CD14-positive monocyte (primary cell): ENCODE measurements around the gene CSK. TPM values are rescaled to one million over a fixed set of nuclear protein-coding genes. Genes with fewer than 3 reads are reported as not detected.
A peak's percentile ranks its signal among the peaks of the same experiment; 100 is the strongest.

Source experiments
- DNase-seq, 3 donors: peaks; one replicate each; pipeline ENCODE4 v3.0.0-alpha.2; 2011 to 2022
- H2AFZ ChIP-seq: 2 replicates; pipeline ENCODE4 v1.6.0; 2012; ENCODE audit warnings: mild to moderate bottlenecking, low read depth, low read length, inconsistent platforms; ENCODE audit not compliant: insufficient read depth, poor library complexity, severe bottlenecking
- H3K27ac ChIP-seq, 2 donors: 1 replicate in 1 of 2; 2 replicates in 1 of 2; pipeline ENCODE4 v1.5.1; 2012 to 2013; ENCODE audit warnings: low read length in 2 of 2, control low read depth in 1 of 2, inconsistent platforms in 1 of 2, low read depth in 1 of 2, mild to moderate bottlenecking in 1 of 2
- H3K27me3 ChIP-seq, 2 donors: one replicate each; pipeline versions ENCODE4 v1.6.0 to v1.6.1; 2011 to 2013; ENCODE audit warnings: low read length in 2 of 2; ENCODE audit not compliant: control insufficient read depth in 2 of 2, insufficient read depth in 2 of 2
- H3K36me3 ChIP-seq, 2 donors: replicated peaks in 1 of 2; 1 replicate in 1 of 2; 2 replicates in 1 of 2; pipeline versions ENCODE4 v1.5.1 to v1.6.1; 2012 to 2013; ENCODE audit warnings: low read length in 2 of 2, control low read depth in 1 of 2, inconsistent platforms in 1 of 2, mild to moderate bottlenecking in 1 of 2; ENCODE audit not compliant: insufficient read depth in 2 of 2, control insufficient read depth in 1 of 2
- H3K4me1 ChIP-seq, 2 donors: 1 replicate in 1 of 2; 2 replicates in 1 of 2; pipeline versions ENCODE4 v1.5.1 to v1.6.1; 2012 to 2013; ENCODE audit warnings: low read length in 2 of 2, control low read depth in 1 of 2, inconsistent platforms in 1 of 2, mild to moderate bottlenecking in 1 of 2, moderate library complexity in 1 of 2; ENCODE audit not compliant: insufficient read depth in 2 of 2, control insufficient read depth in 1 of 2
- H3K4me2 ChIP-seq: replicated peaks from 2 replicates; pipeline ENCODE3; 2012; ENCODE audit warnings: low read length, moderate library complexity, mild to moderate bottlenecking; ENCODE audit not compliant: poor library complexity, severe bottlenecking; ENCODE audit errors: extremely low read depth
- H3K4me3 ChIP-seq, 3 experiments: fragments of 200-600 bp in 1 of 3; sonication (generic) in 1 of 3; replicated peaks in 1 of 3; 1 replicate in 2 of 3; 2 replicates in 1 of 3; pipeline ENCODE4 v1.5.1; 2011 to 2013; ENCODE audit warnings: low read length in 3 of 3, mild to moderate bottlenecking in 3 of 3, control low read depth in 2 of 3, low read depth in 2 of 3, inconsistent platforms in 1 of 3, moderate library complexity in 1 of 3
- H3K79me2 ChIP-seq: 2 replicates; pipeline ENCODE4 v1.6.0; 2012; ENCODE audit warnings: mild to moderate bottlenecking, control low read depth, inconsistent platforms, low read length, moderate library complexity; ENCODE audit not compliant: insufficient read depth
- H3K9ac ChIP-seq: 2 replicates; pipeline ENCODE4 v1.6.0; 2017; ENCODE audit warnings: low read length, mild to moderate bottlenecking; ENCODE audit not compliant: insufficient read depth, poor library complexity, severe bottlenecking
- H3K9me3 ChIP-seq, 2 donors: replicated peaks in 1 of 2; 1 replicate in 1 of 2; 2 replicates in 1 of 2; pipeline versions ENCODE4 v1.5.1 to v1.6.1; 2012 to 2013; ENCODE audit warnings: low read length in 2 of 2, control low read depth in 1 of 2; ENCODE audit not compliant: control insufficient read depth in 1 of 2, insufficient read depth in 1 of 2
- H4K20me1 ChIP-seq: 2 replicates; pipeline ENCODE4 v1.6.0; 2012; ENCODE audit warnings: mild to moderate bottlenecking, low read length, control low read depth, moderate library complexity; ENCODE audit not compliant: insufficient read depth
- H3K27ac Mint-ChIP-seq, 7 donors: one replicate each; pipeline ENCODE4 v1.8.0; 2020; ENCODE audit warnings: mild to moderate bottlenecking in 7 of 7, mixed read lengths in 7 of 7, moderate library complexity in 6 of 7, inconsistent platforms in 2 of 7
- H3K27me3 Mint-ChIP-seq, 3 donors: one replicate each; pipeline ENCODE4 v1.8.0; 2021 to 2022; ENCODE audit warnings: low read depth in 3 of 3, mild to moderate bottlenecking in 3 of 3, mixed read lengths in 3 of 3, moderate library complexity in 3 of 3, inconsistent platforms in 1 of 3
- H3K36me3 Mint-ChIP-seq, 2 donors: one replicate each; pipeline ENCODE4 v1.8.0; 2020; ENCODE audit warnings: mixed read lengths in 2 of 2, inconsistent platforms in 1 of 2, mild to moderate bottlenecking in 1 of 2
- H3K4me1 Mint-ChIP-seq: one replicate; pipeline ENCODE4 v1.8.0; 2020; ENCODE audit warnings: mild to moderate bottlenecking, mixed read lengths
- H3K4me3 Mint-ChIP-seq, 2 donors: one replicate each; pipeline ENCODE4 v1.8.0; 2020; ENCODE audit warnings: mild to moderate bottlenecking in 2 of 2, mixed read lengths in 2 of 2, moderate library complexity in 1 of 2
- H3K9me3 Mint-ChIP-seq, 7 donors: one replicate each; pipeline ENCODE4 v1.8.0; 2020 to 2022; ENCODE audit warnings: mixed read lengths in 7 of 7, mild to moderate bottlenecking in 6 of 7, moderate library complexity in 6 of 7, inconsistent platforms in 2 of 7
- CTCF ChIP-seq: fragments of 200-600 bp; IDR thresholded peaks from one replicate; pipeline ENCODE4 v1.8.0; 2022; ENCODE audit warnings: antibody characterized with exemption, mild to moderate bottlenecking
- WGBS: methylation state at CpG from one replicate; pipeline ENCODE4 v1.1.5; 2013; ENCODE audit warnings: missing lambda C conversion rate; ENCODE audit not compliant: insufficient coverage; 5-methylcytosine and 5-hydroxymethylcytosine counted together
- intact Hi-C, 2 donors: fragments of 100-400 bp; cut with micrococcal nuclease; formaldehyde crosslinking; loops; one replicate each; pipeline versions ENCODE4 v1.15.0 to v1.15.1; 2023
- polyA plus RNA-seq, 3 donors: library from polyadenylated mRNA; depleted of rRNA in 1 of 3; unstranded in 2 of 3; stranded (reverse) in 1 of 3; fragments of 300-500 nt in 2 of 3; fragments of >200 nt in 1 of 3; fragmentation: Illumina TruSeq in 2 of 3; gene quantifications; 1 replicate in 2 of 3; 2 replicates in 1 of 3; pipeline ENCODE4 v1.2.3, GENCODE V29; 2012 to 2021

Gene CSK
- polyA plus RNA-seq, 3 donors: 79.0 to 426 (median 106) TPM

- H3K4me1 Mint-ChIP-seq: peaks cover 31% of the 10 kb centered on the region
- no peak overlapping the region for H3K4me3 Mint-ChIP-seq
- TF ChIP-seq CTCF: no peak
- H3K27me3 ChIP-seq: no peaks in the 10 kb centered on the region
- peaks cover 30 to 32% of the 10 kb centered on the region in 2 donors for H3K4me1 ChIP-seq
- H2AFZ ChIP-seq: no peak overlapping the region
- peaks cover 59 to 70% of the 10 kb centered on the region in 2 donors for H3K36me3 Mint-ChIP-seq
- no peak overlapping the region for H3K9ac ChIP-seq
- H3K4me2 ChIP-seq: no peak overlapping the region
- 86% methylated on average over 12 of the region's 31 CpGs for whole genome bisulfite sequencing
- H3K4me3 ChIP-seq: no peak overlapping the region
- H3K9me3 ChIP-seq: no peaks in the 10 kb centered on the region
- no peaks in the 10 kb centered on the region for H3K9me3 Mint-ChIP-seq
- H3K36me3 ChIP-seq: peaks cover 62 to 65% of the 10 kb centered on the region in 2 donors
- peaks cover 73% of the 10 kb centered on the region for H4K20me1 ChIP-seq
- peak overlapping the region in 3 of 7 donors; percentile 1 to 57 (median 16) for H3K27ac Mint-ChIP-seq
- H3K27me3 Mint-ChIP-seq: peaks cover 0 to 3% (median 1%) of the 10 kb centered on the region in 3 donors
- H3K27ac ChIP-seq: no peak overlapping the region
- peaks cover 36% of the 10 kb centered on the region for H3K79me2 ChIP-seq
- intact Hi-C loops: loop anchor here (10.0 kb wide), 1 partner anchor 168 kb away; no protein-coding TSS in a partner anchor
- DNase-seq: no peak
Measured at GRCh38 chr15:74802862-74803447, 21.1 kb downstream of the CSK start.

- no peak overlapping the region for H3K9ac ChIP-seq
- 91% methylated on average over 5 of the region's 6 CpGs for WGBS
Measured at GRCh38 chr15:74804935-74805334, 23.1 kb downstream of the CSK start.

More at GRCh38 chr15:74804935-74805334, 23.1 kb downstream of the CSK start:
- DNase-seq: no peak
- Mint-ChIP-seq H3K27me3 (peaks cover 1 to 3% (median 1%) of the 10 kb centered on the region in 3 donors), H3K4me1 (peaks cover 14% of the 10 kb centered on the region), H3K36me3 (peaks cover 42 to 50% of the 10 kb centered on the region in 2 donors), H3K9me3 (no peaks in the 10 kb centered on the region), H3K27ac (peak overlapping the region in 5 of 7 donors; percentile 25 to 65 (median 36)), H3K4me3 (no peak overlapping the region)
- TF ChIP-seq CTCF: no peak
- H4K20me1 ChIP-seq: peaks cover 53% of the 10 kb centered on the region
- H3K36me3 ChIP-seq: peaks cover 42 to 46% of the 10 kb centered on the region in 2 donors
- intact Hi-C loops: loop anchor here (10.0 kb wide), 1 partner anchor 170 kb away; no protein-coding TSS in a partner anchor
- peaks cover 11 to 12% of the 10 kb centered on the region in 2 donors for H3K4me1 ChIP-seq
- peaks cover 17% of the 10 kb centered on the region for H3K79me2 ChIP-seq
- H3K4me2 ChIP-seq: no peak overlapping the region
- no peaks in the 10 kb centered on the region for H3K9me3 ChIP-seq
- H3K27ac ChIP-seq: no peak overlapping the region
- H3K4me3 ChIP-seq: no peak overlapping the region
- no peak overlapping the region for H2AFZ ChIP-seq
- no peaks in the 10 kb centered on the region for H3K27me3 ChIP-seq
